Astrocyte of the spinal cord (primary cell): ENCODE measurements around the gene ILK.

ENCODE experiments used
- DNase-seq: peaks from one replicate; pipeline ENCODE4 v3.0.0; 2011; ENCODE audit warnings: low read depth, low spot score
- H3K4me3 ChIP-seq: 2 replicates; pipeline ENCODE4 v1.5.1; 2011; ENCODE audit warnings: low read depth, mild to moderate bottlenecking, low read length, moderate library complexity
- in situ Hi-C: cut with HindIII; loops from 2 replicates; pipeline ENCODE4 v1.10.0; 2017; ENCODE audit warnings: low sequenced_read_pairs
- TF ChIP-seq, protein P1 (sequence below): IDR thresholded peaks from 2 replicates; pipeline ENCODE4 v1.5.1; 2012; ENCODE audit warnings: low read depth, mild to moderate bottlenecking, low read length, inconsistent platforms

Gene ILK

DNA sequence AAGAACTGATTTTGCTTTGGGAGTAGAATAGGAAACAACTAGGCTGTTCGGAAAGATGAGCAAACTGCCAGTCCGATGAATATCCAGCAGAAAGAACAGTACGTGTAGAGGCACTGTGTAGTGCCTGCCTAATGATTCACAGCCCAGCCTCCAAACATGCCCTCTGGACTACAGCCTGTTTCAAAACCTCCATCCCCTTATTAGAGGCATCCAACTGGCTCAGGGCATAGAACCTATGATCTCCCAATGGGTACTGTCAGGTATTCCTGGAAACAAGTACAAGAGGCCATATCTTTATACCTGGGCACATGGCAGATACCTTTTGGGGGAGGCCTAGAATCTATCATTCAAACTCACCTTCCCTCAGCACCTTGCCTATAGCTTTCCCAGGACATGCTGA, 5.0 kb upstream of the ILK start:
- TF ChIP-seq, protein P1, sequence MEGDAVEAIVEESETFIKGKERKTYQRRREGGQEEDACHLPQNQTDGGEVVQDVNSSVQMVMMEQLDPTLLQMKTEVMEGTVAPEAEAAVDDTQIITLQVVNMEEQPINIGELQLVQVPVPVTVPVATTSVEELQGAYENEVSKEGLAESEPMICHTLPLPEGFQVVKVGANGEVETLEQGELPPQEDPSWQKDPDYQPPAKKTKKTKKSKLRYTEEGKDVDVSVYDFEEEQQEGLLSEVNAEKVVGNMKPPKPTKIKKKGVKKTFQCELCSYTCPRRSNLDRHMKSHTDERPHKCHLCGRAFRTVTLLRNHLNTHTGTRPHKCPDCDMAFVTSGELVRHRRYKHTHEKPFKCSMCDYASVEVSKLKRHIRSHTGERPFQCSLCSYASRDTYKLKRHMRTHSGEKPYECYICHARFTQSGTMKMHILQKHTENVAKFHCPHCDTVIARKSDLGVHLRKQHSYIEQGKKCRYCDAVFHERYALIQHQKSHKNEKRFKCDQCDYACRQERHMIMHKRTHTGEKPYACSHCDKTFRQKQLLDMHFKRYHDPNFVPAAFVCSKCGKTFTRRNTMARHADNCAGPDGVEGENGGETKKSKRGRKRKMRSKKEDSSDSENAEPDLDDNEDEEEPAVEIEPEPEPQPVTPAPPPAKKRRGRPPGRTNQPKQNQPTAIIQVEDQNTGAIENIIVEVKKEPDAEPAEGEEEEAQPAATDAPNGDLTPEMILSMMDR, result no peak
- in situ Hi-C loops, result no loop called here
- no peak for DNase-seq
- H3K4me3 ChIP-seq, result no peak overlapping the region

DNA sequence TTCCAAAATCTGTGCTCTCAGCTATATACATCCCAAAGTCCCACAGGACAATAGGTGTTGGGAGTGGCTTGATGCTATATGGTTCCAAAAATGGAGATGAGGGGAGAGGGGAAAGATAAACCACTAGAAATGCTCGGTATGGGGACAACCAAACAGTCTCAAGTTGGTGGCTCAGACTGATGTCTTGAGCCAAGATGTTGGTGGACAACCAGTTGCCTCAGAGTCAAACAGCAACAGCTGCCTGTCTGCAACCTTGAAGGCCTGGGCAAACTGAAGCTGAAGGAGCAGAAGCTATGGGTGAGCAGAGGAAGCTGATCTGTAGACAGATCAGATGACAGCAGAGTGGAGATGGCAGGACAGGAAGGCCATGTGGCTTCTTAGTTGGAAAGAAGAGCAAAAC, 4.1 kb upstream of the ILK start:
- in situ Hi-C loops, result no loop called here
- TF ChIP-seq, protein P1, result no peak
- H3K4me3 ChIP-seq, result no peak overlapping the region
- DNase-seq, result no peak

DNA sequence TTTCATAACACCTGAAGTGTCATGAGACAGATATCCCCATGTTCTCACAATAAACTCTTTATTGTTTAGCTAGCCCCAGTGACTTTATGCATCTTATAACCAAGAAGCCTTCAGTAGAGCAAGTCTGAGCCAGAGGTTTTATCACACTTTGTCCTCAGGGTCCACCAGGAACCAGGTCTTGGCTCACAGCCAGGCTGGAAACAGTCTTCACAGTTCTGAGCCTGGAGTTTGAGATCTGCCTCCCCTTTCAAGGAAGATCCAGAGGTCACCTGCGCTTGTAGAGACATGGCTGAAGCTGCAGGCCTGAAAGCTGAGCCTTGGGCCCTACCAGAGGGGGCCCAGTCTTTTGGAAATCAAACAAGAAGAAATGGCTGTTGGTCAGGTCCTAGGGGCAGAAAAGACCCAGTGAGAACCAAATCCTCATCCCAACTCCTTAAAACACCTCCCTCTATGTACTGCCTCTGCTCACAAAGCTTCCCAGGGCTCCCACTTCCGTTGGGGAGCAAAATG, 3.6 kb upstream of the ILK start:
- TF ChIP-seq, protein P1, result no peak
- no peak for DNase-seq
- no peak overlapping the region for H3K4me3 ChIP-seq
- in situ Hi-C loops, result no loop called here

DNA sequence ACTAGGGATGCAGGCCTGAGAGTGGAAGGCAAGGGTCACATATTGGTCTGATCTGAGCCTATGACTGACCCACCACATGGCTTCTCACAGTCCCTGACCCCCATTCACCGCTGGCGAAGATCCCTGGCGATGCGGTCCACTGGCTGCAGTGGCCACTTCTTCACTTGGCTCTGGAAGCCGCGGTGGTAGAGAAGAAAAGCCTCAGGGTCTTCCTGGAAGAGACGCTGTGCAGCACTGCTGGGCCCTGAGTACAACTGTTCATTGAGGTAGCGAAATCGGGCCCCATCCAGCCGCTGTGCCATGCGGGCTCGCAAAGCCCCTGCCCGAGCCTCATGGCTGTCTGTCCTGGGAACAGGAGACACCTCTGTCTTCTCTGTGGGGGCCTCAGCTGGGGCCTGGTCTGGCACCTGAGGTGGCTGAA, 2.5 kb upstream of the ILK start:
- TF ChIP-seq, protein P1, result no peak
- in situ Hi-C loops, result no loop called here
- no peak for DNase-seq
- H3K4me3 ChIP-seq, result no peak overlapping the region

DNA sequence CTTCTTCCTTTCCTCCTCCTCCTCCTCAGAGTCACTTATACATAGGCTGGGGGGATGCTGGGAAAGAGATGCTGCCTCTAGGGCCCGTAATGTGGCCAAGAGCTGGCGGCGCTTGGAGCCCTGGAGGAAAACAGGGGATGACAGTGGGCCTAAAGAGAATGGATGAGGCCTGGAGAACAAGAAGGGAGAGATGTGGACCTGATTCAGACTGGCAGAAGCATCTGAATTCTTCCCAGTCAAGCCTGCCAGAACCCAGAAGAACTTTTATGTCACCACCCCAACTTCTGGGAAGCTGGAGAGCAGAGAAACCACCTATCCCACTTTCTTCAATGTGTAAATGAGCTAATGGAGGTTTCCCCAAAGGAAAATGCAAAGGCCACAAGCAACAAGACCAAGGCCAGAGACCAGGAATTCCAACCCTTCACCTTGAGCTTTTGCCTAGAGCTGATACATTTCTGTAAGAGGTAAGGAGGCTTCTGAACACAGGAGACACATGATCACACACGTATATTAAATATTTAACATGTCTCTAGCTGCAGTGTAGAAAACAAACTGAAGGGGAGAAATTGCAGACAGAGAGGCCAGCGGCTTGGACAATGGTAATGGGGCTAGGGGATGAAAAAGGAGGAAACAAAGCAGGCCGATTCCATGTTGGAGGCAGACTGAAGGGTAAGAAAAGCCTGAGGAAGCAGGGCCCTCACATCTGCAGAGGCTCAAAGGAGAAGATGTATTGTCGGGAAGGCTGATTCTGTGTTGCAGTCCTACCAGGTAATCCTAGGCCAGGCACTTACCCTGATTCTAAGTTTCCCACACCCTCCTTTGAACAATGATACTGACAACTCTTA, 1.3 kb upstream of the ILK start:
- peak overlapping the region; percentile 62 for H3K4me3 ChIP-seq
- TF ChIP-seq, protein P1, result no peak
- no peak for DNase-seq
- in situ Hi-C loops, result no loop called here

DNA sequence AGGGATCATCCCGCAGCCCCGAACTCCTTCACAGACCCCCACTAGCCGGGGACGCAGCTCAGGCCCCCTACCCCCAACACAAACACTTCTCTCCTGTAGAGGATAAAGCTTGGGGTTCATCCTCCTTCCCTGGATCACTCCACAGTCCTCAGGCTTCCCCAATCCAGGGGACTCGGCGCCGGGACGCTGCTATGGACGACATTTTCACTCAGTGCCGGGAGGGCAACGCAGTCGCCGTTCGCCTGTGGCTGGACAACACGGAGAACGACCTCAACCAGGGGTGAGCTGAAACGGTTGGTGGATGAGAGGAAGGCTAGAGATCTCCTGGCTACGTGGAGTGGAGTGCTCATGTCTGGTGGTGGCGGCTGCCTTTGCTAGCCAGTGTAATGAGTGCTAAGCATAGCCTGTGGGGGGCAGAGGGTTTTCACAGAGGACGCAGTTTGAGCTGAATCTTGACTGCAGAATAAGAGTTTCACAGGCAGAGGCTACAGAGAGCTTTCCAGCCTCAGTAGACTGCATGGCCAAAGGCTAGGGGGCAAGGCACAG, 580 bp downstream of the ILK start:
- peak; percentile 71 for DNase-seq
- TF ChIP-seq, protein P1, result peak; percentile 30
- H3K4me3 ChIP-seq, result peak overlapping the region; percentile 62
- in situ Hi-C loops, result no loop called here
